Stimulated activated CD8-positive, alpha-beta memory T cell treated with anti-CD3 and anti-CD28 coated beads, Interleukin-4, amount 100 ng/mL, for 48 hours (primary cell): ENCODE measurements around the gene IKZF3.
"Not testable (repeated sequence)": the region's sequence is repeated elsewhere in the genome, so short reads cannot be mapped to it uniquely, and the experiment has no call there.

Source experiments
- DNase-seq: peaks from one replicate; pipeline ENCODE4 v3.0.0-alpha.2; 2020

The IKZF3 gene

DNA sequence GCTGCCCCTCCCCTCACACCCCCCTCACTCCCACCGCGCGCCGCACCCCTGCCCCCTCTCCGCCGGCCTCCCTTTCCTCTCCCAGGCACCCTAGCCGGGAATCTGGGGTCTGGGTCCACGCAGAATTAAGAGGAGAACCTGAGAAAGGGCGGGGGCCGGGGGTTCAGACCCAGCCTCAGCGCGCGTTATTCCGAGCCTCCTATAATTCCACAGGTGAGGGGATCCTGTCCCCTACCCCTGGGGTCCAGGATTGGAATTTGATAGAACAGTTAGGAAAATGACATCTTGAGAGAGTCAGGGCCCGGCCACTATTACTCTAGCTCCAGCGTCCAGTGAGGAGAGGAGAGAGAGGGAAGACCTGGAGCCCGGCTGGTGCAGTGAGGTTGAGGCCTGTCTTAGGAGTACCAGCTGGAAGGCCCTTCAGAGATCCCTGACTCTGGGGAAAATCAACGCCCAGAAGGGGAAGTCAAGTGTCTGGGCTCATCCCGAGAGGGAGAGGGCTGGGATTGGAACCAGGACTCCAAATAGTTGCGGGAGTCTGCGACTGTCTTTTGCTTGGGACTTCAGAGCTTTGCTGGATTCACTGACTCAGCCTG lies 109.1 kb downstream of the IKZF3 start:
- DNase-seq: peak; percentile 58

DNA sequence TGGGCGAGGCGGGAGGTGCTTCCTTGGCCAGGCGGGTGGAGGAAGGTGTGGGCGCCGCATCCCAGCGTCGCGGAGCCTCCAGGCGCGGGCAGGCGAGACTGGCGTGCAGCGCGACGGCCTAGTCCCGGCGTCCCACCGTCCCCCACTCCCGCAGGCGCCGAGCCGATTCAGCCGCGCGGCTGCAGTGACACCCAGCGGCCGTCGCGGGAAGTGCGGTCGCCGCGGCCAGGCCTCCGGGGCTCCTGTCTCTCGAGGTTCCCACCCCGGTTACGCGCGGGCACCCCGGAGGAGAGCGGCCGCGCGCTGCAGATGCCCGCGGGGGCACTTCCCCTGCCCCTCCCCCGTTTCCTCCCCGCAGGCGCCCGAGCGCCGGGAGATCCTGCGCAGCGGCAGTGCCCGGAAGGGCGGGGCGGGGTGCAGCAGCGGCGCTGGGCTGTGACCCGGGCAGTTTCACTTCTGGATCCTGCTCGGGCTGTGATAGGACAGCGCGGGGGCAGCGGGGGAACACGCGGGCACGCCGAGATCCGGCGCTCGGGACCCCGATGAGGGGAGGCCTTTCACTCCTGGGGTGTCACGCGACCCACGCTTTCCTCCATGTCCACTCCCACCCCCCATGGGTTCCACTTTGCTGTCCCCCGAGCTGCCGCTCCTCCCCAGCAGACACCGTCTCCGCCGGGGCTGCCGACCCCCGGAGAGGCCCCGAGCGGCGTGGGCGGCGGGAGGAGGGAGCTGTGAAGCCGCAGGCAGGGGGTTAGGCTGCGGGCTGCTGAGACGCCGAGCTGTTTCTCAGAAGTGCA lies 109.8 kb downstream of the IKZF3 start:
- DNase-seq: peak; percentile 95

DNA sequence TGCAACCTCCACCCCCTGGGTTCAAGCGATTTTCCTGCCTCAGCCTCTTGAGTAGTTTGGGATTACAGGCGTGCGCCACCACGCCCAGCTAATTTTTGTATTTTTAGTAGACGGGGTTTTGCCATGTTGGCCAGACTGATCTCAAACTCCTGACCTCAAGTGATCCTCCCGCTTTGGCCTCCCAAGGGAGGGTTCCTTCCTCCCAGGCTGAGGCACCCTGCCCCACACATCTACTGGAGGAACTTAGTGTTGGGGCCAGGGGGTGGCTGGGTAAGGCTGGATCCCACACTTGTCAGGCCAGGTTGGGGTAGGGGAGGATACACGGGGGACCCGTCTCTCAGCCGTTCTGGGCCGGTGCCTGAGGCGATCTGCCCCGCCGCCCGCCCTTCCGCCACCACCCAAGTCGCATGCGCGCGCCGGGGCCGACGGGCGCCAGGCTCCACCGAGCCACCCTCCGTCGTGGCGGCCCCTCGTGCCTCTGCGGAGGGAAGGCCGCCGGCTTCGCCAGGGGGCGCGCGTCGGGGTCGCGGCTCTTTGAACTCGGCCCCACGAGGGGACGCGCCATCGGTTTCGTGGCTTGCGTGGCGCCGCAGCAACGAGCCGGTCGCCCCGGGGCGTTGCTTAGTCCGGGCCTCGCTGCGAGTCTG lies 110.5 kb downstream of the IKZF3 start:
- no peak for DNase-seq

DNA sequence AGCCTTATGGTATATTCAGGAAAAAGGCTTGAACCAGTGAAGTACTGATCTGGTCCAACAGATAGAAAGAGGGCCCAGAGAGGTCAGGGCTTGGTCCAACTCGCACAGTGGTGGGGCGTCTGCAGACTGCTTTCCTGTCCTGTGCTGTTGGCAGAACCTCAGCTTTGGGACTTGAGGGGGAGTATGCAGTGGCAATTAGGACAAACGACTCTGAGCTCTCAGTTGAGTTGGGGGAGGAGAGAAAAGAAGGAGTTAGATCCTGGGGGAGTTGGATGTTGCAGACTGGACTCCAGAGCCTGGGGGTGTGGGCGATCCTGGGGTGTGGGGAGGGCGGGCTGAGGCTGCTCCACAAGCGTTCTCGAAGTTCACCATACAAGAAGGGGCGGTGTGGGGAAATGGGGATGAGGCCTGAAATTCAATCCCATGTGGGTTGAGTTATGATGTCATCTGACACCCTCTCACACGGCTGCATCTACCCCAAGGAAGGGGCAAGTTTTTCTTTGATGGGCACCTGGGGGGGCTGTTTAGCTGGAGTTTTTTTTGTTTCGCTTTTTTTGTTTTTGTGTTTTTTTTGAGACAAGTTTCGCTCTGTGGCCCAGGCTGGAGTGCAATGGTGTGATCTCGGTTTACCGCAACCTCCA lies 111.8 kb downstream of the IKZF3 start:
- DNase-seq: no peak

DNA sequence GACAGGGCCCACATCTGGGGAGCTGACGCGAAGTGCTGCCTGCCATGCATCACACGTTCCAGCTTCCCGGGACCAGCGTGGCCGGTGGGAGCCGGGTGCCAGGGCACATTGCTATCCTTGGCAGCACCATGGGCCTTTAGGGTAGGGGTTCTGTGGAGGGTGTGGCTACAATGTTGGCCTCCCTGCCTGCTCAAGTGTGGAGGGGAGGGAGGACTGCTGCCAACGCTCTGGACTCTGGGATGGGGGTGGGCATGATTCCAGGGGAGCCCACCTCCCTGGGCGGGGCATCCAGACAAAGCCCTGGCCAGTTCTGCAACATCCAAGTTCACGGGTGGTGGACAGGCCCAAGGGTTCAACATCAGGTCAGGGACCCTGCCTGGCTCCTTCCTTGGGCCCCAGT lies 112.5 kb downstream of the IKZF3 start:
- DNase-seq: no peak

DNA sequence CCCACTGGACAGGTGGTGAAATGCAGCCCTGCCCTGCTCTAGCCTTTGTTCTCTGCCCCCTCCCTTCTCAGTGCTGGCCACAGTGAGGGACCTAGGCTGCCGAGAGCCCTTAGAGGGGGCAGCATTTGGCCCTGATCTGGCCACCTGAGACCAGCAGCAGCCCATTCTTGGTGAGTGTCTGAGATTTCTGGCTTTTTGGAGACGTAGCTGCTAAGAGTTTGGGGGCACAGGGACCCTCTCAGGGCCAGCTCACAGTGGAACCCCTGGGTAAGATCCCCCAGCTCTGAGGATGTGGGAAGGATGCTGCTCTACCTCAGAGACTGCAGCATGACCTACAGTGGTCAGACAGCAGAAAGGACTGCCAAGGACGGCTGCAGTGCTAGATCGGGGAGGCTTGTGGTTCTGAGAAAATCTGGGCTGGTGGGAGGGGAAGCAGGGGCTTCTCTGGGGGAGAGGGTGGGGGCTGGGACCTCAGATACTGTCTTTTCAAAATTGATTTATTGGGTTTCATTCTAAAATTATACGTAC lies 113.0 kb downstream of the IKZF3 start:
- DNase-seq: no peak

DNA sequence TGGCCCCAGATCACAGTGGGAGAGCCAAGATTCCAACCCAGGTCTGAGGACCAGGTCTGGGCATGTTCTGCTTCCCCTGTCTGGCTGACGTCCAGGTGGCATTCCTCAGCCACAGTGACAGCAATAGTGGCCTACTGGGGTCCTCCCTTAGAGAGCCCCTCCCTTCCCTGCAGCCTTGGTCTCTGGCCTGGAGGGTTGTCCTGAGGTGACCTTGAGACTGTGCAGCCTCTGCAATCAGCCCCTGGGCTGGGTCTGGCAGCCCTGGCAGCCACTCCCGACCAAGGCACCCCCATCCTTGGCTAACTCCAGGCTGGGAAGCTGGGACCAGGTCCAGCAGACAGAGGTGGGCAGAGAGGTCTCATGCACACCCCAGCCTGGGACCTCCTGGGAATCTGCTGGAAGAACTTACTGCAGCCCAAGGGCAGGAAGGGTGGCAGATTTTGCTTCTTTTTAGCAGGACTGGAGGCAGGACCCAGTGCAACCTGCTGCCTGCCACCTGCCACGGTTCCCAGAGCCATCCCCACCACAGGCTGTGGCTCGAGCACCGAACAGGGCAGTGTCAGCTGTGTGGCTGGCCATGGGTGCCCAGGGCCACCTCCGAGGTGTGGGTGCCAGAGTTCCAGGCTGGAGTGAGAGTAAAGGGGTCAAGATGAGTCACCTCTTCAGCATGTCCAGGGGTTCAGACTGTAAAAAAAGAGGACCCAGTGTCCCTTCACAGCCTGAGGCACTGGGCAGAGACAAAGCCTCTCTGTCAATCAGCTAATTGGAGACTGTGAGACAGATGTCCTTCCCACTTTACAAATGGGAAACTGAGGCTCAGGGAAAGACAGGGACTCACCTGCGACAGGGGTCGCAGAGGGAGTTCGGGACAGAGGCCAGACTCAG lies 113.7 kb downstream of the IKZF3 start:
- no peak for DNase-seq

DNA sequence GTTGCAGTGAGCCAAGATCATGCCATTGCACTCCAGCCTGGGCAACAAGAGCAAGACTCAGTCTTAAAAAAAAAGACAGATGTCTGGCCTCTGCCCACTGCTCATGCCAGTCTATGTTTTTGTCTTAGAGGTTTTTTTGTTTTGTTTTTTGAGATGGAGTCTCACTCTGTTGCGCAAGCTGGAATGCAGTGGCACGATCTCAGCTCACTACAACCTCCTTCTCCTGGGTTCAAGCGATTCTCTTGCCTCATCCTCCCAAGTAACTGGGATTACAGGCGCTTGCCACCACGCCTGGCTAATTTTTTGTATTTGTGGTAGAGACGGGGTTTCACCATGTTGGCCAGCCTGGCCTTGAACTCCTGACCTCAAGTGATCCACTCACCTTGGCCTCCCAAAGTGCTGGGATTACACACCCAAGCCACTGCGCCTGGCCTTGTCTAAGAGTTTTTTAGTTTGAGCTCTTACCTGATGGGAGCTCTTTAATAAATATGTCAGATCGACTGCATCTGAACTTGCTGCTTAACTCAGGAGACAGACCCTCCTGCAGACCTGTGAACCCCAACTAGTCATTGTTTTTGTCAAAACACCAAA lies 115.6 kb downstream of the IKZF3 start:
- not testable (repeated sequence) for DNase-seq

DNA sequence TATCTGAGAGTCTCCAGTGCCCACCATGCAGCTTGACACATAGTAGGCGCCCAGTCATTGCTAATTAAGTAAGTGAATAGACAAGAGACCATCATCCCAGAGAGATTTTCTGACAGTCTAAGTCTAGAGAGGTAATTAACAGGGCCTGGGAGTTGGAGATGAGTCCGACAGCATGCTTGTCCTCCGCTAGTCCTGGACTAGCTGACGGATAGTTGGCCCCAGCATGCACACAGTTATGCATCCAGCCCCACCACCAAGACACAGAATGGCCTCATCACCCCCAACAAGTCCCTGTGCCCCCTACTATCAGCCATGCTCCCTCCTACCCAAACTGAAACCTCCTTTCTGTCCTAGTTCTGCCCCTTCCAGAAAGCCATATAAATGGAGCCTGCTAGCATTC lies 116.4 kb downstream of the IKZF3 start:
- DNase-seq: no peak

DNA sequence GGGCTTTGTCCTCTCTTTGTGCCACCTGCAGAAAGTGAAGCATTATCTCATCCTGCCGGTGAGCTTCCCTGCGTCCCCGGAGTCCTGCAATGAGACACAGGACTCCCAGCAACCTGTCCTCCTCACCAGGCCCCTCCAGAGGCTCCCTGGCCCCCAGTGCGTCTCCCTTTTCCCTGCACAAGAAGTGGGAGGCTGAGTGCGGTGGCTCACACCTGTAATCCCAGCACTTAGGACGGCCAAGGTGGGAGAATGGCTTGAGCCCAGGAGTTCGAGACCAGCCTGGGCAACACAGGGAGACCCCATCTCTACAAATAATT lies 118.0 kb downstream of the IKZF3 start:
- DNase-seq: no peak

DNA sequence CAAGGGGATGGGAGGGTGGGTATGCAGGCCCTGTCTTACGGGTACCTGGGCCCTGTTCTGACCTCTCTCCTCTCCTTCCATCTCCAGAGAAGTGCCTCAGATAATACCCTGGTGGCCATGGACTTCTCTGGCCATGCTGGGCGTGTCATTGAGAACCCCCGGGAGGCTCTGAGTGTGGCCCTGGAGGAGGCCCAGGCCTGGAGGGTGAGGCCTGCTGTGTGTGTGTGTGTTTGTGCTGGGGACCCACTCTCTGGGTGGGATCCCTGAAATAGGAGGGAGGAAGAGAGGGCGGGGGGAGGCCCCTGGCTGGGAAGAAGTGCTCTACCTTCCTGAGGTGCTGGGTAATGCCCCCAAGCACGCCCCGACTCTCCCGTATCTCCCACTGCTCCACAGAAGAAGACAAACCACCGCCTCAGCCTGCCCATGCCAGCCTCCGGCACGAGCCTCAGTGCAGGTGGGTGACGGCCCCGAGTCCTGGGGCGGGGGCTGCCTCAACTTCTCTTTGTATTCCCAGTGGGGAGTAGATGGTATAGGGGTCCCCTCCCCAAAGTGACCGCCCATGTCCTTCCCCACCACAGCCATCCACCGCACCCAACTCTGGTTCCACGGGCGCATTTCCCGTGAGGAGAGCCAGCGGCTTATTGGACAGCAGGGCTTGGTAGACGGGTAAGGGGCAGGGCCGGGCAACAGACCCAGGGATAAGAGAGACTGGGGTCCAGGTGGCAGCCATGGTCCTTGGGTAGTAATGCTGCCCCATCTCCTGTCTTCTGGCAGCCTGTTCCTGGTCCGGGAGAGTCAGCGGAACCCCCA lies 118.6 kb downstream of the IKZF3 start:
- no peak for DNase-seq

DNA sequence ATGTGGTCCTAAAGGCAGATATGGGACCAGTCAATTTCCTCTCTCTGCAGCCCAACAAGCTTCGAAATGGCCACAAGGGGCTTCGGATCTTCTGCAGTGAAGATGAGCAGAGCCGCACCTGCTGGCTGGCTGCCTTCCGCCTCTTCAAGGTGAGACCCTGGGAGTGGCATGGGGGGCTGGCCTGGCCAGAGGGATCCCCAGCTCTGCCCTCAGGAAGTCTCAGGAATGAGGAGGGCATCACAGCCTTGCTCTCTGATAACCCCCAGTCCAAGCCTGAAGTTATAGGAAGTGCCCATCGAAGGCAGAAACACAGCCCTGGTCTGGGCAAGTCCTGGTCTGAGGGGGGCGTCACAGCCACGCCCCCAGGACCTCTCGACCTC lies 119.3 kb downstream of the IKZF3 start:
- DNase-seq: no peak

DNA sequence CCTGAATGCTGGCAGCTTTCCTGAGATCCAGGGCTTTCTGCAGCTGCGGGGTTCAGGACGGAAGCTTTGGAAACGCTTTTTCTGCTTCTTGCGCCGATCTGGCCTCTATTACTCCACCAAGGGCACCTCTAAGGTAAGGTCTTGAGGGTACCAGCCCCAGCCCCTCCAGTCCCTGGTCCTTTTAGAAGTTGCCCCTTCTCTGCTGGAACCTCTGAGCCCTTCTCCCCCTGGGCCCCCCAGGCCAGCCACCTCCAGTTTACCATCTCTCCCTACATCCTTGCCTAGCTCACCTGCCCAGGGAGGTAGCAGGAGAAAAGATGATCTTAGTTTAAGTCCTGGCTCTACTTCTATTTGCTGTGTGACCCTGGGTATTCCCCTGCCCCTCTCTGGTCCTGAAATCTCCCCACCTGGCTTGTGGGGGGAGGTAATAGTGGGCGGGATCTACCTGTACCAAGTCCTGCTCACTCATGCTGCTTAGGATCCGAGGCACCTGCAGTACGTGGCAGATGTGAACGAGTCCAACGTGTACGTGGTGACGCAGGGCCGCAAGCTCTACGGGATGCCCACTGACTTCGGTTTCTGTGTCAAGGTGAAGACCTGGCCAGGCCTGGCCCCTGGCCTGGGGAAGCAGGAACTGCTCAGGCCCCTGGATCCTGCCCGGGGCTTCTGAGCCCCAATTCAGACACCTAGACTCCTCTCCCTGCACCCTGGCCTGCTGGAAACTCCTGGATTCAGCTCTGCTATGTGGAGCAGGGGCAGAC lies 119.9 kb downstream of the IKZF3 start:
- no peak for DNase-seq

DNA sequence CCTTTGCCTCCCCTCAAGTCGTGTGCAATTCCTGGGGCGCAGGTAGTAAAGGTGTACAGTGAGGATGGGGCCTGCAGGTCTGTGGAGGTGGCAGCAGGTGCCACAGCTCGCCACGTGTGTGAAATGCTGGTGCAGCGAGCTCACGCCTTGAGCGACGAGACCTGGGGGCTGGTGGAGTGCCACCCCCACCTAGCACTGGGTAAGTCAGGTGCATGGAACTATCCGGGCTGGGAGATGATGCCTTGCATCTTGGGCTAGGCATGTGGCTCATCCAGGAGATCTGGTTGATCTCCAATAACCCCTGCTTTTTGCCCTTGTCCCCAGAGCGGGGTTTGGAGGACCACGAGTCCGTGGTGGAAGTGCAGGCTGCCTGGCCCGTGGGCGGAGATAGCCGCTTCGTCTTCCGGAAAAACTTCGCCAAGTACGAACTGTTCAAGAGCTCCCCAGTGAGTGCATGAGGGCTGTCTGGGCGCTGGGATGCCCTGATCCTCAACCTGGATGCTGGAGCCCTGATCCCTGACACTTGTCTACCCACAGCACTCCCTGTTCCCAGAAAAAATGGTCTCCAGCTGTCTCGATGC lies 121.2 kb downstream of the IKZF3 start:
- DNase-seq: no peak

DNA sequence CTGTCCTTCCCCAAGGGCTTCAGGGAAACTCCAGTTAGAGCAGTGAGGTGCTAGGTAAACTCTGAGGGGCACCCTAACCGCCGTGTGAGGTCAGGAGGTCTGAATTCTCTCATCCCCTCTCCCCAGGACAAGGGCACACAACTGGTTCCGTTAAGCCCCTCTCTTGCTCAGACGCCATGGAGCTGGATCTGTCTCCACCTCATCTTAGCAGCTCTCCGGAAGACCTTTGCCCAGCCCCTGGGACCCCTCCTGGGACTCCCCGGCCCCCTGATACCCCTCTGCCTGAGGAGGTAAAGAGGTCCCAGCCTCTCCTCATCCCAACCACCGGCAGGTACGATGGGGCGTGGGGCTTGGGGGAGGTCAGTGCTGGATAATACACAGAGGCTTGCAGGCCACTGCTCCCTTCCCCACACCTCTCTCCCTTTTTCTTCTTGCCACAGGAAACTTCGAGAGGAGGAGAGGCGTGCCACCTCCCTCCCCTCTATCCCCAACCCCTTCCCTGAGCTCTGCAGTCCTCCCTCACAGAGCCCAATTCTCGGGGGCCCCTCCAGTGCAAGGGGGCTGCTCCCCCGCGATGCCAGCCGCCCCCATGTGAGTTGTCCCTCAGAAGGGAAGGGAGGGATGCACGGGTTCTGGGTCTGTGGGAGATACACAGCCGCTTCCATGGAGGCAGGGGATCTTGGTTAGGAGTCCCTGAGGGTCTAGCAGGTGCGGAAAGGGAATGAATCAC lies 121.8 kb downstream of the IKZF3 start:
- no peak for DNase-seq

DNA sequence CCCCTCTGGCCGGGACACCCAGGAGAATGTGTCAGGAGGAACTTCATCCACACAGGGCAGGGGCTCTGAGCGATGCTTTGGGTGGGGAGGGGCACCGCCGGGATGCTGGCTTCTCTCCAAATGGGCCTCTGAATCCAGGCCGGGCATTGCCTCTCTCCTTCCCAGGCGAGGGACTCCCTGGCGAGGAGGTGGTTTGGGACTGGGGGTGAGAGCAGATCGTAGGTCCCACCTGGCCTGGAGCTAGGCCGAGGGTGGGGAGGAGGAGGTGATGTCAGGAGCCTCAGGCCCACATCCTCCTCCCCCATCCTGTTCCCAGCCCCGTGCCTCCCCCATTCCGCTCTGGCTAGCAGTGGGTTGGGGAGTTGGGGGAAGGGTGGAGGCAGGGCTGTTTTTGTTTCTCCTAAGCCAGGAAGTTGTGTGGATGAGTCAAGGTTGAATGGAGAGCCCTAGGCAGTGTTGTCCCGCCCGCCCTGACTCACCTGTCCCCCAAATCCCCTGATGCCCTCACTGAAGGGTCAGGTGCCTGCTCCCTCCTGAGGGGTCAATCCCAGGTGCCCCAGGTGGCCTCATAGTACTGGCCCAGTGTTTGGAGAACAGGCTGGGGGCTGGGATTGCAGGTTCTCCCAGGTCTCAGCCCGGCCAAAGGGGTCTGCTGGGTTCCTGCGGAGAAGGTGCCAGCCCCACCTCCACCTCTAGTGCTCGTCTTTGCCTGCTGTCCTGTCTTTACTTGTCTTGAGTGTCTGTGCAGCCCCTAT lies 123.6 kb downstream of the IKZF3 start:
- DNase-seq: no peak

DNA sequence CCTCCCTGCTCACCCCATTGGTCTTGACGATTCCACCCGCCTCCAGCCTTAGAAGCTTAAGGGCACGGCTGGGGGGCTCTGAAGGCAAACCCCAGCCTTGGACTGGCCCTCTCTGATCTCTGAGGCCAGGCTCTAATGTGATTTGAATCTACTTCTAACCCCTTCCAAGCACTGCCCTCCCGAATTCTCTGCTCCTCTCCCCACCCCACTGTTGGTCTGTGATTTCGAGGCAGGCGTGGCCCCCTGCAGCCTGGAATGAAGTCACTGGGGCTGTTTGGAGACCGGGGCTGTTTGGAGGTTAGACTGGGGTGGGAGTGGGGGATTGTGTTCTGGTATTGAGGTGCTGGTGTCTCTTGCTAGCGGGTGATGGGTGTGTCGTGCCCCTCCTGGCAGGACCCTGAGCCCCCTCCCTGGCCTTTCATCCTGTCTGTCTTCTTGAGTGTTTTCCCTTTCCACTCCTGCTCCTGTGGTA lies 124.2 kb downstream of the IKZF3 start:
- DNase-seq: no peak
